Mammary epithelial cell (primary cell): ENCODE results near the gene TBX5.

Source experiments
- EZH2 ChIP-seq: IDR thresholded peaks from 2 replicates; pipeline ENCODE4 v1.6.1; 2012; ENCODE audit warnings: low read length, inconsistent platforms, borderline replicate concordance
- TF ChIP-seq, protein P1 (sequence below), 2 donors: IDR thresholded peaks in 1 of 2; conservative IDR thresholded peaks in 1 of 2; 2 replicates each; pipeline ENCODE4 v1.5.1; 2011 to 2012; ENCODE audit warnings: inconsistent platforms in 2 of 2, low read length in 2 of 2, mild to moderate bottlenecking in 2 of 2, control low read depth in 1 of 2, low read depth in 1 of 2; ENCODE audit not compliant: insufficient read depth in 1 of 2; ENCODE audit errors: extremely low read depth in 1 of 2

DNA sequence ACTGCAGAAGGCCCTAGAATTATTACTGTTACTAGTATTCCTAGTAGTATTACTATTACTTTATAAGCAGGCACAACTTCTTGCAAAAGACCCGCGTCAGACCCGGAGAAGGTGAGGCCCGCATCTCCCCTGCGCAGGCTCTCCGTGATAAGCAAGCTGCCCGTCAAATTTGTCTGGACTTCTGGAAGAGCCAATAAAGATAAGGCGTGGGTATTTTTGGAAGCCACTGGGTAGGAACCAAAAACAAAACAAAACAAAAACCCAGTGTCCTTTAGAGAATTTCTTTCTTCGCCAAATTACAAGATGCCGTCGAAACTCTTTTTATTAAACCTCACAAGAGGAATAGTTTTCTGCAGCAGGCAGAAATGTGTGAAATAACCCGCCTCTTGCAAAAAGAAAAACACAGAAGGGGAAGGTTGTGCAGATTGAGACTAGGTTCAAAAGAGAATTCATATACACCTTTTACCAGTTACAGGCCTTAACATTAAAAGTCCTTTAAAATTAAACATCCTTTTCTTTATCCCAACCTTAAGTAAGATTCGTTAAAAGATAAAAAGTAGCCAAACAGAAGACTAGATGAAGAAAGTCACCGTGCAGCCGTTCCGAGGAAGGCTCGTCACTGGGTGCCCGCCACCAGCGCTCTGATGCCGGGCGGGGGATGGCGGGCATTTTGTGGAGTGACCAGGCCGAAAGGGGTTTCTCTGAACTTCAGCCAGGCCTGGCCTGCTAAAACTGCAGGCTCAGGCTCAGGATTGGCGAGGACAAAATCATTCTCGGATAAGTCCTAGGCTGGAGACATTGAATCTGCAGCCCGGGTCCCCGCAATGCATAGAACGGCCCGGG, 1.6 kb downstream of the TBX5 start:
- TF ChIP-seq, protein P1, sequence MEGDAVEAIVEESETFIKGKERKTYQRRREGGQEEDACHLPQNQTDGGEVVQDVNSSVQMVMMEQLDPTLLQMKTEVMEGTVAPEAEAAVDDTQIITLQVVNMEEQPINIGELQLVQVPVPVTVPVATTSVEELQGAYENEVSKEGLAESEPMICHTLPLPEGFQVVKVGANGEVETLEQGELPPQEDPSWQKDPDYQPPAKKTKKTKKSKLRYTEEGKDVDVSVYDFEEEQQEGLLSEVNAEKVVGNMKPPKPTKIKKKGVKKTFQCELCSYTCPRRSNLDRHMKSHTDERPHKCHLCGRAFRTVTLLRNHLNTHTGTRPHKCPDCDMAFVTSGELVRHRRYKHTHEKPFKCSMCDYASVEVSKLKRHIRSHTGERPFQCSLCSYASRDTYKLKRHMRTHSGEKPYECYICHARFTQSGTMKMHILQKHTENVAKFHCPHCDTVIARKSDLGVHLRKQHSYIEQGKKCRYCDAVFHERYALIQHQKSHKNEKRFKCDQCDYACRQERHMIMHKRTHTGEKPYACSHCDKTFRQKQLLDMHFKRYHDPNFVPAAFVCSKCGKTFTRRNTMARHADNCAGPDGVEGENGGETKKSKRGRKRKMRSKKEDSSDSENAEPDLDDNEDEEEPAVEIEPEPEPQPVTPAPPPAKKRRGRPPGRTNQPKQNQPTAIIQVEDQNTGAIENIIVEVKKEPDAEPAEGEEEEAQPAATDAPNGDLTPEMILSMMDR (conservative IDR thresholded peaks at IDR 0.05 in 1 of 2, IDR thresholded peaks at IDR 0.05 in 1 of 2; ENCODE audit: extremely low read depth in 1 of 2, insufficient read depth in 1 of 2, low read depth in 1 of 2, low read length in 2 of 2), result no peak
- TF ChIP-seq EZH2, result no peak
